ENCODE results near the gene SHROOM3.

Gene SHROOM3

DNA sequence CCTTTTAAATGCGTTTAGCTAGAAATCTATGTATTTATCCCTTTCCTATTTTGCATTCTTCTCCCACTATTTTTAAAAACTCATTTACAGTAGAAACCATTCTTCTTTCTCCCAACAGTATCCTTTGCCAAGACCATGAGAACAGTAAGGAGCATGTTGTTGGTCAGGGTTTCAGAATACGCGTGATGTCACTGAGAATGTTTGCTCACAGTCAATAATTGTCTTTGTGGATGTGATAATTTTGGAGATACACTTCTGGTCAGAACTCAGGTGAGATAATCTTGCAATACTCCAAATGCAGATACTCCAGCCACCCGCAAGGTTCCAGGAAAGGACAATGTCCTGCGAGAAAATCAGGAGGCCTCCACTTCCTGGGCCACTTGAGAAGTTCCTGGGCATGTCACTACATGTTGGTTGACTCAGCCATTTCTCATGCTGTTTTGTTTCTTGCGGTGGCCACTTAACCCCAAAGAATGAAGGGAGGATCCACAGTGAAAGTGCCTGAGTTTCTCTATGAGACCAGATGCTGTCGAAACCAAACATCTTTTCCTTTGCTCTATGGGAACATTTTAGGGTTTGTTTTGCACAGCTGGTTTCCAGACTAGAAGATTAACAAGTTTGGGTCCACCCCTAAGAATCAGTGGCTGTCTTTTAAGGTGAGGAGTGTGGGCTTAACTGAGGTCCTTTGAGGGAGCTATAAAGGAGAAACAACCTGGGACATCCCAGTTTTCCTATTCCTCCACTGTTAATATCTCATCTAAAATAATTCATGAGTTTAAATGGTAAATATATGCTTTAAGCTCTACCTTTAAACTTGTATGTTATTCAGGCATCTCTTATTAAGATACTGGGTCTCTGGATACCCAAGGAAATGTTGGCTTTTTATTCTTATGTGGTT, 346.9 kb downstream of the SHROOM3 start:
- 0 out of 2 replicates have a peak, but pooled peaks have one; percentile 40 for TF ChIP-seq OSR1 (CRISPR knock-in tag; IDR thresholded peaks at IDR 0.05)
- TF ChIP-seq, protein P1, sequence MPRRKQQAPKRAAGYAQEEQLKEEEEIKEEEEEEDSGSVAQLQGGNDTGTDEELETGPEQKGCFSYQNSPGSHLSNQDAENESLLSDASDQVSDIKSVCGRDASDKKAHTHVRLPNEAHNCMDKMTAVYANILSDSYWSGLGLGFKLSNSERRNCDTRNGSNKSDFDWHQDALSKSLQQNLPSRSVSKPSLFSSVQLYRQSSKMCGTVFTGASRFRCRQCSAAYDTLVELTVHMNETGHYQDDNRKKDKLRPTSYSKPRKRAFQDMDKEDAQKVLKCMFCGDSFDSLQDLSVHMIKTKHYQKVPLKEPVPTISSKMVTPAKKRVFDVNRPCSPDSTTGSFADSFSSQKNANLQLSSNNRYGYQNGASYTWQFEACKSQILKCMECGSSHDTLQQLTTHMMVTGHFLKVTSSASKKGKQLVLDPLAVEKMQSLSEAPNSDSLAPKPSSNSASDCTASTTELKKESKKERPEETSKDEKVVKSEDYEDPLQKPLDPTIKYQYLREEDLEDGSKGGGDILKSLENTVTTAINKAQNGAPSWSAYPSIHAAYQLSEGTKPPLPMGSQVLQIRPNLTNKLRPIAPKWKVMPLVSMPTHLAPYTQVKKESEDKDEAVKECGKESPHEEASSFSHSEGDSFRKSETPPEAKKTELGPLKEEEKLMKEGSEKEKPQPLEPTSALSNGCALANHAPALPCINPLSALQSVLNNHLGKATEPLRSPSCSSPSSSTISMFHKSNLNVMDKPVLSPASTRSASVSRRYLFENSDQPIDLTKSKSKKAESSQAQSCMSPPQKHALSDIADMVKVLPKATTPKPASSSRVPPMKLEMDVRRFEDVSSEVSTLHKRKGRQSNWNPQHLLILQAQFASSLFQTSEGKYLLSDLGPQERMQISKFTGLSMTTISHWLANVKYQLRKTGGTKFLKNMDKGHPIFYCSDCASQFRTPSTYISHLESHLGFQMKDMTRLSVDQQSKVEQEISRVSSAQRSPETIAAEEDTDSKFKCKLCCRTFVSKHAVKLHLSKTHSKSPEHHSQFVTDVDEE (CRISPR knock-in tag; IDR thresholded peaks at IDR 0.05): no peak
- TF ChIP-seq TOX (CRISPR knock-in tag; IDR thresholded peaks at IDR 0.05; ENCODE audit: borderline replicate concordance): peak; percentile 5; the same call in 1 of the 2 replicates
- TF ChIP-seq CSDC2 (CRISPR knock-in tag; IDR thresholded peaks at IDR 0.05): peak; percentile 70; the same call in 1 of the 2 replicates
- no peak for TF ChIP-seq ISL1 (CRISPR knock-in tag; IDR thresholded peaks at IDR 0.05)
- no peak for TF ChIP-seq ZFP30 (CRISPR knock-in tag; IDR thresholded peaks at IDR 0.05)
- peak; percentile 78 for ATAC-seq

DNA sequence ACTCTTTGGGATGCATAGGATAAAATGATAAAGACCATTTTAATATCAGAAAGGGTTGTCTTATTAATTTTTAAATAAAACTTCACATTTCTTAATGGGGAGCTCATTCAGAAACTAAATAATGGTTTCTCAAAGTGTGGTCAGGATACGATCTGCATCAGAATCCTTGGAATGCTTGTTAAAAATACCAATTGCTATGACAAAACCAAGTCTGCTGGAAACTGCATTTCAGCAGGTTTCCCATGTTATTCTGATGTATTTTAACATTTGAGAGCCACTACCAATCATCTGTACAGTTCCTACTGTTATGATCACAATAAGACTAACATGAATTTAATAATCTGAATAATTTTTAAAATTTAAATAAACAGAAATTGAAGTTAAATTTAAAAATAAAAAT, 347.8 kb downstream of the SHROOM3 start:
- no peak for TF ChIP-seq ZFP3 (CRISPR knock-in tag; IDR thresholded peaks at IDR 0.05)
- peak; percentile 41 for TF ChIP-seq ISL1 (CRISPR knock-in tag; IDR thresholded peaks at IDR 0.05)
- ATAC-seq: peak; percentile 78

DNA sequence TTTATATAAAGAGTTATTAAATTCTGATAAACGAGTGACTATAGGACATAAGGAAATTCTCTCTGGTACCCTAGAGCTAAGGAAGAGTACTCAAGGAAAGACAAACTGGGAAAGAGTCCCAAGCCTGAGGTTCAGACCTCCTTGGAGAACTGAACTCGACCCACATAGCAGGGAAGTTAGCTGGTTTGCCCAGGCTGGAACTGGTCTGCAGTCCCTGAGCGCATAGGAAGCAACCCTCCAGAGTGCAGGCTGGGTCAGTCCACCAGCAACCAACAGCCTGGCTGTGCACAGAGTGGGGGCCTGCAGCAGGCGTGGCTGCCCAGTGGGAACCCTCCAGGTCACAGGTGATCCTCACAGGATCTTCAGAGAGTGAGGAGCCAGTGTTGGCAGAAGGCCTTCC, 348.8 kb downstream of the SHROOM3 start:
- TF ChIP-seq ESRRG (CRISPR knock-in tag; IDR thresholded peaks at IDR 0.05): no peak
- TF ChIP-seq, protein P2, sequence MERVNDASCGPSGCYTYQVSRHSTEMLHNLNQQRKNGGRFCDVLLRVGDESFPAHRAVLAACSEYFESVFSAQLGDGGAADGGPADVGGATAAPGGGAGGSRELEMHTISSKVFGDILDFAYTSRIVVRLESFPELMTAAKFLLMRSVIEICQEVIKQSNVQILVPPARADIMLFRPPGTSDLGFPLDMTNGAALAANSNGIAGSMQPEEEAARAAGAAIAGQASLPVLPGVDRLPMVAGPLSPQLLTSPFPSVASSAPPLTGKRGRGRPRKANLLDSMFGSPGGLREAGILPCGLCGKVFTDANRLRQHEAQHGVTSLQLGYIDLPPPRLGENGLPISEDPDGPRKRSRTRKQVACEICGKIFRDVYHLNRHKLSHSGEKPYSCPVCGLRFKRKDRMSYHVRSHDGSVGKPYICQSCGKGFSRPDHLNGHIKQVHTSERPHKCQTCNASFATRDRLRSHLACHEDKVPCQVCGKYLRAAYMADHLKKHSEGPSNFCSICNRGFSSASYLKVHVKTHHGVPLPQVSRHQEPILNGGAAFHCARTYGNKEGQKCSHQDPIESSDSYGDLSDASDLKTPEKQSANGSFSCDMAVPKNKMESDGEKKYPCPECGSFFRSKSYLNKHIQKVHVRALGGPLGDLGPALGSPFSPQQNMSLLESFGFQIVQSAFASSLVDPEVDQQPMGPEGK (CRISPR knock-in tag; IDR thresholded peaks at IDR 0.05; ENCODE audit: borderline replicate concordance): no peak
- TF ChIP-seq ZFP30 (CRISPR knock-in tag; IDR thresholded peaks at IDR 0.05): no peak
- TF ChIP-seq GLIS3 (CRISPR knock-in tag; IDR thresholded peaks at IDR 0.05): no peak
- no peak for TF ChIP-seq ZNF565 (CRISPR knock-in tag; conservative IDR thresholded peaks at IDR 0.05; ENCODE audit: low read depth)
- no peak for ATAC-seq

DNA sequence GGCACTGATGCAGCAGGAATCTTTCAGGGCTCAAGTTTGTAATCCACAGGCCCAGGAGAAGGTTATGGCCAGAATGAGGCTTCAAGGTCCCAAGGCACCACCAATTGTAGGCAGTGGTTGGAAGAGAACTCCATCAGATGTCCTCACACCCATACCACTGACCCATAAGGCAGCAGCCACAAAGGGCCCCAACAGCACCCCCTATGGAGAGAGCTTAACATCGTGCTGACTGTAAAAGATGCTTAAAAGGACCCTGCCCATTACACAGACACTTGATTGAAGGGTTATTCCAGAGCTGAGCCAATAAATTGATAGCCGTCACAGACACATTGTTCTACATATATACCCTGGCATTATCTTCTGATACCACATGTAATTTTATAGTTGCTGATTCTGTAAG, 349.2 kb downstream of the SHROOM3 start:
- TF ChIP-seq ZNF565 (CRISPR knock-in tag; conservative IDR thresholded peaks at IDR 0.05; ENCODE audit: low read depth) (no peak), ARNTL (CRISPR knock-in tag; IDR thresholded peaks at IDR 0.05; ENCODE audit: borderline replicate concordance, low read depth) (no peak), SNAI2 (CRISPR knock-in tag; IDR thresholded peaks at IDR 0.05) (no peak), RARB (CRISPR knock-in tag; IDR thresholded peaks at IDR 0.05) (no peak), ZNF8 (CRISPR knock-in tag; IDR thresholded peaks at IDR 0.05) (no peak), TCF4 (CRISPR knock-in tag; IDR thresholded peaks at IDR 0.05; ENCODE audit: borderline replicate concordance) (no peak), BACH2 (CRISPR knock-in tag; IDR thresholded peaks at IDR 0.05; ENCODE audit: borderline replicate concordance) (no peak), ZFP3 (CRISPR knock-in tag; IDR thresholded peaks at IDR 0.05) (no peak), OSR1 (CRISPR knock-in tag; IDR thresholded peaks at IDR 0.05) (no peak)
- TF ChIP-seq, protein P3, sequence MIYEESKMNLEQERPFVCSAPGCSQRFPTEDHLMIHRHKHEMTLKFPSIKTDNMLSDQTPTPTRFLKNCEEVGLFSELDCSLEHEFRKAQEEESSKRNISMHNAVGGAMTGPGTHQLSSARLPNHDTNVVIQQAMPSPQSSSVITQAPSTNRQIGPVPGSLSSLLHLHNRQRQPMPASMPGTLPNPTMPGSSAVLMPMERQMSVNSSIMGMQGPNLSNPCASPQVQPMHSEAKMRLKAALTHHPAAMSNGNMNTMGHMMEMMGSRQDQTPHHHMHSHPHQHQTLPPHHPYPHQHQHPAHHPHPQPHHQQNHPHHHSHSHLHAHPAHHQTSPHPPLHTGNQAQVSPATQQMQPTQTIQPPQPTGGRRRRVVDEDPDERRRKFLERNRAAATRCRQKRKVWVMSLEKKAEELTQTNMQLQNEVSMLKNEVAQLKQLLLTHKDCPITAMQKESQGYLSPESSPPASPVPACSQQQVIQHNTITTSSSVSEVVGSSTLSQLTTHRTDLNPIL (CRISPR knock-in tag; IDR thresholded peaks at IDR 0.05; ENCODE audit: low read depth): no peak
- no peak; the same call in 2 of the 3 replicates for ATAC-seq

DNA sequence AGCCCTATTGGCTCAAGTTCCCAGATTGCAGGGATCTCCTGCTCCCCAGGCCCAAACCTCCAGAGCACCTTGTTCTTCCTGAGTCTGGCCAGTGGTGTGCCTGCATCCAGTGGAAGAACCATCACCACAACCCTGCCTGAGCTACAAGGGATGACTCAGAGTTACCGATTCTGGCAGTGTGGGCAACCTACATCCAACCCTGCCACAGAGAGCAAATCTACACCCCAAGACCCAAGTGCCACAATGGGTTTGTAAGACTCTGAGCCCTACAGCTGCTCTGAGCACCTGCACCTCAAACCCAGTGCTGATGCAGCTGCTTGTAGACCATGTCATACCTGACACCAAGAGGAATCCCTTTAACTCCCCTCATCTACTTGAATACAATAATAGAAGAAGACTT, 352.9 kb downstream of the SHROOM3 start:
- no peak for ATAC-seq
- TF ChIP-seq ZFP3 (CRISPR knock-in tag; IDR thresholded peaks at IDR 0.05): no peak
- TF ChIP-seq ISL1 (CRISPR knock-in tag; IDR thresholded peaks at IDR 0.05): no peak
- TF ChIP-seq ZNF70 (CRISPR knock-in tag; IDR thresholded peaks at IDR 0.05): no peak
- TF ChIP-seq POU6F1 (CRISPR knock-in tag; IDR thresholded peaks at IDR 0.05; ENCODE audit: borderline replicate concordance, low read depth): no peak
- TF ChIP-seq ESRRG (CRISPR knock-in tag; IDR thresholded peaks at IDR 0.05): no peak
- no peak for TF ChIP-seq RARB (CRISPR knock-in tag; IDR thresholded peaks at IDR 0.05)
- TF ChIP-seq SNAI2 (CRISPR knock-in tag; IDR thresholded peaks at IDR 0.05): no peak
- TF ChIP-seq PPARA (CRISPR knock-in tag; IDR thresholded peaks at IDR 0.05; ENCODE audit: borderline replicate concordance): no peak
- TF ChIP-seq ARNTL (CRISPR knock-in tag; IDR thresholded peaks at IDR 0.05; ENCODE audit: borderline replicate concordance, low read depth): no peak
- TF ChIP-seq ZNF8 (CRISPR knock-in tag; IDR thresholded peaks at IDR 0.05): no peak
- TF ChIP-seq, protein P2 (CRISPR knock-in tag; IDR thresholded peaks at IDR 0.05; ENCODE audit: borderline replicate concordance): no peak
- no peak for TF ChIP-seq CSDC2 (CRISPR knock-in tag; IDR thresholded peaks at IDR 0.05)
- TF ChIP-seq ZFP30 (CRISPR knock-in tag; IDR thresholded peaks at IDR 0.05): no peak
